AML-193 (cell line): ENCODE results near the gene OR56A5.
"Not testable (repeated sequence)": the region's sequence is repeated elsewhere in the genome, so short reads cannot be mapped to it uniquely, and the experiment has no call there.

Experiments used
- DNase-seq, 2 experiments: peaks; one replicate each; lab custom pipeline; 2025; lab: John Stamatoyannopoulos, UW

OR56A5 gene, protein sequence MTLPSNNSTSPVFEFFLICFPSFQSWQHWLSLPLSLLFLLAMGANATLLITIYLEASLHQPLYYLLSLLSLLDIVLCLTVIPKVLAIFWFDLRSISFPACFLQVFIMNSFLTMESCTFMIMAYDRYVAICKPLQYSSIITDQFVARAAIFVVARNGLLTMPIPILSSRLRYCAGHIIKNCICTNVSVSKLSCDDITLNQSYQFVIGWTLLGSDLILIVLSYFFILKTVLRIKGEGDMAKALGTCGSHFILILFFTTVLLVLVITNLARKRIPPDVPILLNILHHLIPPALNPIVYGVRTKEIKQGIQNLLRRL

GRCh38 chr11:5968394-5968793 is at the start of gene OR56A5:
Gene OR56A5 (minus strand): TSS chr11:5968494. CDS start chr11:5968494, 0 bp downstream.
- DNase-seq, result no peak

GRCh38 chr11:6013042-6013441 is 44.7 kb upstream of the OR56A5 start:
- DNase-seq, result no peak

- peak; percentile 56 to 58 for DNase-seq
These were observed 43.9 kb upstream of the OR56A5 start for GRCh38 chr11:6012035-6012668.

DNA sequence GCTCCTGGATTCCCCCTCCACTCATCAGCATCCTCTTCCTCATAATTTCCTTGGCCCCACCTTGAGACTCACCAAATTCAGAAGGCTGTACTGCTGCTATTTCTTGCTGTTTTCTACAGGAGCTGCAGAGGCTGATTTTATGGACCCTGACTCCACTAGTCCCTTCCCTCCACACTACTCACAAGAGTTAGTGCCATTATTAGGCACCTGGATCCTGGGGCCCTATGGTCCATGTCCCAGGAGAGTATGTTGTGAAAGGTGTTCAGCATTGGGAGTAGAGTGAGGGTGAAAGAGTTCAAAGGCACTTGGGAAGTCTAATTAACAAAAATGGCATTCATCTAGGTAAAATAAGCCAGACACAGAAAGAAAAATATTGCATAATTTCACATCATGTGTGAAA is 38.6 kb upstream of the OR56A5 start, which contains the start of gene OR56A4:
OR56A4 (minus strand) TSS at position 101 of the 400 bp plus-strand sequence. CDS start 3,954 bp downstream, outside the sequence.
- no peak for DNase-seq

- DNase-seq, result no peak
These were observed 38.1 kb upstream of the OR56A5 start for GRCh38 chr11:6006395-6006794.

GRCh38 chr11:6002202-6002699 is 34.0 kb upstream of the OR56A5 start:
- DNase-seq, result no peak

DNA sequence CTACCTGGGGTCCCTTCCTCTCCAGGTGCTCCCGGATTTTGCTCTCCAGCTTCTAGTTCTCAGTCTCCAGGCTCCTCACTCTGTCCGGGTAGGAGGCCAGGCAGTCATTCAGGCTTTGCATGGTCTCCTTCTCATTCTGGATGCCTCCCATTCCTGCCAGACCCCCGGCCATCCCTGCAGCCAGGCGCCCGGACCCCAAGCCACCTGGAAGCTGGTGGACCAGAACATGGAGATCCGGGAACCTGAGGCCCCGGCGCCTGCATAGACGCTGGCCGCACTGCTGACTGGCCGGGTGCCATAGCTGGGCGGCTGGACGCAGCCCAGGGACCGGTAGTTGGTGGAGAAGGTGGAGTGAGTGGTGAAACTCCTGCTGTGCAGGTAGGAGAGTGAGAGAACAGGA is 26.5 kb upstream of the OR56A5 start:
- DNase-seq, result no peak

GRCh38 chr11:5992604-5993251 is 24.4 kb upstream of the OR56A5 start:
- peak; percentile 12 to 37 for DNase-seq

DNA sequence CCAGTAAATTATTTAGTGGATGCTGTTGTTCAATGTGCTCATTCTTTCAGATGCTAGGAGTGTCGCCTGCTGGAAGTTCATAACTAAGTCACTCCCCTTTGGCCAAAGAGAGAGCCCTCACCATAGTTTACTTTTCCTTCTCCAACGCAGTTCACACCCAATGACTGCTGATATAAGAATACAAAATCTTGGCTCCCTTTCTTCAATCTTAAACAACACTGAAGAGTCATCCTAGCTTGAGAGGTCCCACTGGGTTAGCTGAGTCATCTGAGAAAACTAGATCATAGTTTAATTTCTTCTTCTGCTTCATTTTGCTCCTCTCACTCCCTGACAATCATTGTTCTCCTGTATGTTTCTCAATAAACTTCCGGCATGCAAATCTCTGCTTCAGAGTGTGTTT is 23.9 kb upstream of the OR56A5 start:
- no peak for DNase-seq

- no peak for DNase-seq
These were observed 20.9 kb upstream of the OR56A5 start for GRCh38 chr11:5989203-5989602.

GRCh38 chr11:5986885-5987284 is 18.6 kb upstream of the OR56A5 start, which contains the start of gene OR52L1:
Gene OR52L1 (minus strand): TSS chr11:5986985. CDS start chr11:5986930, 55 bp downstream.
- no peak for DNase-seq

DNA sequence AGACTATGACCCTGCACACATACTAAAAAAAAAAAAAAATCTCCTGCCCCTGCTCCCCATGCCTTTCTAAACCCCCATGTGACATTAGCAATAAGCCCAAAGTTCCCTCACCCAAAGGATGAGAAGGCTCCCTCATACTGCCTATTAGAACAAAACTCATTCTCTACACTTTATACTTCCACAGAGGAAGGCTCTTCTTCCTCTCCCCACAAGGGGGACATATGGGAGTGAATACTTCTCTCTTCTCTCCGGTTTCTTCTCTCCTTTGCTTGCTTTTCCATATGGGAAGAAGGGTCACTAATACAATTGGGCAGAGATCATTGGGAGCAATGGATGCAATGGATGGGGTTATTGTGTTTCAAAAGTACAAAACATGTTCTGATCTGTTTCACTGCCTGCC is 15.1 kb upstream of the OR56A5 start:
- DNase-seq, result no peak

- no peak for DNase-seq
These were observed 5.2 kb upstream of the OR56A5 start for GRCh38 chr11:5973530-5973929.

GRCh38 chr11:5967708-5968107 is 586 bp downstream of the OR56A5 start:
- no peak for DNase-seq

- DNase-seq, result no peak
These were observed 1.3 kb downstream of the OR56A5 start for GRCh38 chr11:5966958-5967357.

DNA sequence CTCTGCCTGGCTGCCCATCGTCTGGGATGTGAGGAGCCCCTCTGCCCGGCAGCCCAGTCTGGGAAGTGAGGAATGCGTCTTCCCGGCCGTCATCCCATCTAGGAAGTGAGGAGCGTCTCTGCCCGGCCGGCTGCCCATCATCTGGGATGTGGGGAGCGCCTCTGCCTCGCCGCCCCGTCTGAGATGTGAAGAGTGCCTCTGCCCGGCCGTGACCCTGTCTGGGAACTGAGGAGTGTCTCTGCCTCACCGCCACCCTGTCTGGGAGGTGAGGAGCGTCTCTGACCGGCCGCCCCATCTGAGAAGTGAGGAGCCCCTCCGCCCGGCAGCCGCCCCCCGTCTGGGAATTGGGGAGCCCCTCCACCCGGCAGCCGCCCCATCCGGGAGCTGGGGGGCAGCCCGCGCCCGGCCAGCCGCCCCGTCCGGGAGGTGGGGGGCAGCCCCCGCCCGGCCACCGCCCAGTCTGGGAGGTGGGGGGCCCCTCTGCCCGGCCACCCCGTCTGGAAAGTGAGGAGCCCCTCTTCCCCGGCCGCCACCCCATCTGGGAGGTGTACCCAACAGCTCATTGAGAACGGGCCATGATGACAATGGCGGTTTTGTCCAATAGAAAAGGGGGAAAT is 7.5 kb downstream of the OR56A5 start:
- DNase-seq, result not testable (repeated sequence)

GRCh38 chr11:5955586-5955985 is 12.7 kb downstream of the OR56A5 start:
- DNase-seq, result no peak

- DNase-seq, result no peak
These were observed 26.3 kb downstream of the OR56A5 start, which contains the start of gene OR56A3 for GRCh38 chr11:5941951-5942350. Gene OR56A3 (plus strand): TSS chr11:5942251. CDS start chr11:5947347, 5,096 bp downstream.

DNA sequence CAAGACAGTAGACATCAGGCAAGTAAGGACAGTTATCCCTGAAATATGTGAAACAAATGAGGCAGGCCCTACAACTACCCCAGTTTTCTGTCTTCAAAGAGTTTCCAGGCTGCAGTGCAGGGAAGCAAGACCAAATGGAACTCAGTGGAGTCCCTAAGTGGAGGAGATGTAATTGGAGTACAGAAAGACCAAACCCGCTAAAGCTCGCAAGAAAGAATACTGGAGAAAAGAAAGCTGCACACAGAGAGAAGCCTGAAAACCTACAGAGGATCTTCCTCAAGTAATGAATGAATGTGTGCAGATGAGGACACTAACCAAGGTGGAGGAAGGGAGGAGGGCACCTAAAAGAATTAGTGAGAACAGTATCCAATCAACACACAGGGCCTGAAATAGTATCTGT is 27.5 kb downstream of the OR56A5 start:
- DNase-seq, result no peak

GRCh38 chr11:5938603-5938965 is 29.7 kb downstream of the OR56A5 start:
- no peak for DNase-seq

DNA sequence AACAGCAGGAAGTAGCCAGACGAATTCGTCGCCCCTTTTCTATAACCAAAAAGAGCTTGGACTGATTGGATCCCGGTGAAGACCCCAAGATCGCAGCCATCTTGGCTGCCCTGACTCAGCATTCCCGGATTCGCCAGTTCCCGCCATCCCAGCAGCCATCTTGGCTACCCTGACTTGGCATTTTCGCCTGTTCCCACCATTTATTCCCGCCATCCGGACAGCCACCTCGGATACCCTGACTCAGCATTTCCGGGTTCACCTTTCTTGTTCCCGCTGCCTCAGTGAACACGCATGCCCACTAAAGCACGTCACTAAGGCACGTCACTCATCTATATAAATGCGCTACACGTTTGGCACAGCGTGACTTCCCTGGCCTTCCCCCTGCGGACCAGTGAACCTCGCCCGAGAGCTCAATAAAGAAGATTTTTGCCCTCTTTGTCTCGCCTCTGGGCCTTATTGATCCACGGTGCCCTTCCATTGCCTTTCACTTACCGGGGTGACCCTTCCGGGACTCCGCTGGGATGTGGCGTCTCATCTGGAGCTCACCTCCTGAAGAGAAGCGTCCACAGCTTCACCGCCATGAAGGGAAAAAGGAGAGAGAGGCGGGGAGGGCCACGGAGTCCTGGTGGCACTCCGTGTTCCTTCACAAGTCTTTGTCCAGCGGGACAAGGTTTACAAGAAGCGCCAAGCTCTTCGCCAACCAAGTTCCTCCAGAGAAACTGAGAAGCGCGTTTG is 30.3 kb downstream of the OR56A5 start:
- no peak for DNase-seq

DNA sequence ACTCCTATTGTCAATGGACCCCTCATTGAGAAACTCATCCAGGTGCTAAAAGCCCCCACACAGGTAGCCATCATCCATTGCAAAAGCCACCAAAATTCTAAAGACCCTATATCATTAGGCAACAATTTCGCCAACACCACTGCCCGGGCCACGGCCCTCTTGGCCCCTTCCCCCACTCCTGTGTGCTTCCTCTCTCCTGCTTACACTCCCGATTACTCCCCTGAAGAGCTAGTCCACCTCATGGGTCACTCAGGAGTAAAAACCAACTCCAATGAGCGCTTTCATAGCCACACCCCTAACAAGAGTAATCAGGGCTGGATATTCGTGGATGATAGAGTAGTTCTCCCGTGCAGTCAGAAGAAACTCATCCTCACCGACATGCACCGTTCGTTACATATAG is 35.2 kb downstream of the OR56A5 start:
- DNase-seq, result no peak
